ENCODE results near the gene REPS1.
A peak's percentile ranks its signal among the peaks of the same experiment; 100 is the strongest.
"Not testable (repeated sequence)": the region's sequence is repeated elsewhere in the genome, so short reads cannot be mapped to it uniquely, and the experiment has no call there.

The REPS1 gene

DNA sequence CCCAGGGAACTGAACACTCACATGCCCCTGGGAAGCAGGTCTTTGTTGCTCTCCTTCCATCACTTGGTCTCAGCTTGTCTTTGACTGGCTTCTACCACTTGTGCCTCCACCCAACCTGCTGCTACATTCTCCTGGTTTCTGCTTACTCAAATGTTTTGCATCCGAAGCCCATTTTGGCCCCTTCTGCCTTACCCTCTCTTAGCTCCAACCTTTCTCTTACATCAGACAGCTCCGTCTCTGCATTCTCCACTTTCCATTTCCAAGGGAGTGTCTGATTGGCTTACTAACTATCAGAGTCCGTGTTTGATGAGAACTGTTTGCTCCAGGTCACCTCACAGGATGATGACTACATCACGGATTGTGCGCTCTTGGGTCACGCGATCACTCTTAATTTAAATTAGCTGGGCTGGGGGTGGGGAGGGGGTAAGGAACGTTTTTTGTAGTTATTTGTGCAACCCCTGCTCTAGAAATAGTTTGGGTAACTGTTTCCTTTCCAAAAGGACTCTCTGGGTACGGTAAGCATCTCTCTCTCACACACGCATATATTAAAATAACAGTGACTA lies 39.6 kb upstream of the REPS1 start:
- peak overlapping the region; percentile 91 for H3K4me3 ChIP-seq (replicated peaks; ENCODE audit: low read depth, low read length)
- TF ChIP-seq, protein P1, sequence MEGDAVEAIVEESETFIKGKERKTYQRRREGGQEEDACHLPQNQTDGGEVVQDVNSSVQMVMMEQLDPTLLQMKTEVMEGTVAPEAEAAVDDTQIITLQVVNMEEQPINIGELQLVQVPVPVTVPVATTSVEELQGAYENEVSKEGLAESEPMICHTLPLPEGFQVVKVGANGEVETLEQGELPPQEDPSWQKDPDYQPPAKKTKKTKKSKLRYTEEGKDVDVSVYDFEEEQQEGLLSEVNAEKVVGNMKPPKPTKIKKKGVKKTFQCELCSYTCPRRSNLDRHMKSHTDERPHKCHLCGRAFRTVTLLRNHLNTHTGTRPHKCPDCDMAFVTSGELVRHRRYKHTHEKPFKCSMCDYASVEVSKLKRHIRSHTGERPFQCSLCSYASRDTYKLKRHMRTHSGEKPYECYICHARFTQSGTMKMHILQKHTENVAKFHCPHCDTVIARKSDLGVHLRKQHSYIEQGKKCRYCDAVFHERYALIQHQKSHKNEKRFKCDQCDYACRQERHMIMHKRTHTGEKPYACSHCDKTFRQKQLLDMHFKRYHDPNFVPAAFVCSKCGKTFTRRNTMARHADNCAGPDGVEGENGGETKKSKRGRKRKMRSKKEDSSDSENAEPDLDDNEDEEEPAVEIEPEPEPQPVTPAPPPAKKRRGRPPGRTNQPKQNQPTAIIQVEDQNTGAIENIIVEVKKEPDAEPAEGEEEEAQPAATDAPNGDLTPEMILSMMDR (IDR thresholded peaks at IDR 0.05; ENCODE audit: low read length, missing control alignments) = no peak
- DNase-seq (ENCODE audit: low read depth) = peak; percentile 30

DNA sequence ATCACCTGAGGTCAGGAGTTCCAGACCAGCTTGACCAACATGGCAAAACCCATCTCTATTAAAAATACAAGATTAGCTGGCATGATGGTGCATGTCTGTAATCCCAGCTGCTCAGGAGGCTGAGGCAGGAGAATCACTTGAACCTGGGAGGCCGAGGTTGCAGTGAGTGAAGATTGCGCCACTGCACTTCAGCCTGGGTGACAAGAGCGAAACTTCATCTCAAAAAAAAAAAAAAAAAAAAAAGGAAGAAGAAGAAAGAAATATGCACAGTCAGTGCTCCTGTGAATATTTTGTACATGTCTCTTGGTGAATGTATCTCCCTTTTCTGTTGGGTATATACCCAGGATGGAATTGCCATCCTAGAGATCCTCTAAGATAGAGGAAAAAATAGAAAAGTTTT lies 37.4 kb upstream of the REPS1 start:
- not testable (repeated sequence) for DNase-seq (ENCODE audit: low read depth); H3K4me3 ChIP-seq (replicated peaks; ENCODE audit: low read depth, low read length)

DNA sequence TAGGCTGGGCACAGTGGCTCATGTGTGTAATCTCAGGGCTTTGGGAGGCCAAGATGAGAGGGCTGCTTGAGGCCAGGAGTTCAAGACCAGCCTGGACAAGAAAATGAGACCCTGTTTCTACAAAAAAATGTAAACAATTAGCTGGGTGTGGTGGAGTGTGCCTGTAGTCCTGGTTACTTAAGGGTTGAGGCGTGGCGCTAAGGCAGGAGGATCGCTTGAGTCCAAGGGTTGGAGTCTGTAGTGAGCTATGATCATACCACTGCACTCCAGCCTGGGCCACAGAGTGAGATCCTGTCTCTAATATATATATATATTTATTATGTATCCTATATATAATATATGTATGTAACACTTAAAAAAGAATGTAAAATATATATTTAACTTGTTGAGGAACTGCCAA lies 32.6 kb upstream of the REPS1 start:
- DNase-seq (ENCODE audit: low read depth) = no peak
- H3K4me3 ChIP-seq (replicated peaks; ENCODE audit: low read depth, low read length) = no peak overlapping the region
- TF ChIP-seq, protein P1 (IDR thresholded peaks at IDR 0.05; ENCODE audit: low read length, missing control alignments) = no peak

DNA sequence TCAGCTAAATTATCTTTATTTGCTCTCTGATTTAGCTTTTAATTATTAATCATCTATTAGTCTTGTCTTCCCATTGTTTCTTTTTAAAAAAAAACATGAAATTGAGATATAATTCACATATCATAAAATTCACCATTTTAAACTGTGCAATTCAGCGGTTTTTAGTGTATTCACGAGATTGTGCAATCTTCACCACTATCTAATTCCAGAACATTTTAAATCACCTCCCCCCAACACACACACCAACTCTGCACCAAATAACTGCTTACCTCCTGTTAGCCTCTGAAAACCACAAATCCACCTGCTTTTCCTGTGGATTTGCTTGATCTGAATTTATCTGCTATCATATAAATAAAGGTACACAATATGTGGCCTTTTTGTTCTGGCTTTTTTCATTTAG lies 31.7 kb upstream of the REPS1 start:
- DNase-seq (ENCODE audit: low read depth) = no peak
- TF ChIP-seq, protein P1 (IDR thresholded peaks at IDR 0.05; ENCODE audit: low read length, missing control alignments) = no peak
- H3K4me3 ChIP-seq (replicated peaks; ENCODE audit: low read depth, low read length) = no peak overlapping the region

DNA sequence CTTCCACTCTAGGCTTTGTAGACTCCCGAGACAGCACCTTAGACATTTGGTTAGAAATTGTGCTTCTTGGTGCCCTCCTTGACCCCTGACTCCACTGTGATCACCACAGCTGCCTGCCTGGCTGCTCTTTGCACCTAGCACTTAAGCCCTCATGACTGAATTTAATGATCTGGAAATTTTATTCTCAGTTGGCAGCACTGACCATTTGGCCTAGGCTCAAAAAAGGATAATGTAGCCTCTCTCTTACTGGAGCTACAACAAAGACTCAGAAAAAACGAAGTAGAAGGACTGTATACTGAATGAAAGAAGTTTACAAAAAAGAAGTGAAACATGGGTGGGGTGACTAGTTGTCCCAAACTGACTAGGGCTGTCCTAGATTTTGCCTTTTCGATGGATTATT lies 29.2 kb upstream of the REPS1 start:
- no peak overlapping the region for H3K4me3 ChIP-seq (replicated peaks; ENCODE audit: low read depth, low read length)
- TF ChIP-seq, protein P1 (IDR thresholded peaks at IDR 0.05; ENCODE audit: low read length, missing control alignments) = no peak
- no peak for DNase-seq (ENCODE audit: low read depth)

DNA sequence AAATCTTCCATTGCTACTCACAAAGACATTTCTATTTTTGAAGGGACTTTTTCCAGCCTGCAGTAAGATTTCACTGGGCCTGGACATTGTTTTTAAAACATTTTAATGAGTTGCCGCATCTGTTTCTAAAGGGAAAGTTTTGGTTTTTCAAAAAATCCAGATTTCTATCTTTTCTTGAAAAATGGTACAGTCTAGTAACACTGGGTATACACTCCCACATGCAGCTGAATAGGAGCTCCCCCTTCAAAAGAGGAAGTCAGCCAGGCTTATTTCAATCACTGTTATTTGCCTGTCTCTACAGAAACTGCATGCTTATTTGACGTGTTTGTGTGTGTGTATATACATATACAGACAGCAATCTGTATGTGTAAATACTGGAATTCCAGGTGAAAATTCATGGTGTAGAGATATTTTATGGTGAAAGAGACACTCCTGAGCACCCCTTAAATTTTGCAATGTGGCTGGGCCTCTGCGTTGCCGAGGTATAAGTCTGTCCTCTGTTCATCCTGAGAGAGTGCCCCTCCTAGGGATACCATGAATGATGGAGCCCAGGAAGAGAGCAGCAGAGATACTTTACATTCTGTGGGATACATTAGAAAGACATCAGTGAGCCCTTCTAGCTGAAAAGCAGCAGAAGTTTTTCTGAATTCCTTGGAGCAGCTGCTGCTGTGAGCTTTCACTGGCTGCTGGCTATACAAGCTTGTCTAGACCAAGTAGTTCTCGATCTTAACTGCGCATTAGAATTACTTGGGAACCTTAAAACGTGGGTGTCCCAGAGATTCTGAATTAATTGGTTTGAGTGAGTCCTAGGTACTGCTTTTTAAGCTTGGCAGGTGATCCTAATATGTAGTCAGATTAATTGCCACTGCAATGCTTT lies 28.5 kb upstream of the REPS1 start:
- no peak overlapping the region for H3K4me3 ChIP-seq (replicated peaks; ENCODE audit: low read depth, low read length)
- TF ChIP-seq, protein P1 (IDR thresholded peaks at IDR 0.05; ENCODE audit: low read length, missing control alignments) = no peak
- DNase-seq (ENCODE audit: low read depth) = peak; percentile 25

DNA sequence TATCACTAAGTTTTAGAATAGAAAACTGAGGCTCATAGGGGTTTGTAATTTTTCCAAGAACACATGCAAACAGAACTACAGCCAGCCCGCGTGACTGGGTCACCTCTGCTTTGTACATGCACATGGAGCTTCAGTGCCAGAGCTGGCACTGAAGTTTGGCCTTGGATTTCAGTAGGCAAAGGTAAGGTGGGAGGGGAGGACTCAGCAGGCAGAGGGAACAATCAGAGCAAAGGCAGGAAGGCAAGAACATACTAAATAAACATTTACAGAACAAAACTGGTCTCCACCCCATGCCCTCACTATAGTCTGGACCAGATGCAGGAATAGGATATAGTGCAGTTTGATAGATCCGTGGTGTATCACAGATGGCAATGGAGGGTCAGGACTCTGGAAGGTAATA lies 26.9 kb upstream of the REPS1 start:
- TF ChIP-seq, protein P1 (IDR thresholded peaks at IDR 0.05; ENCODE audit: low read length, missing control alignments) = no peak
- no peak for DNase-seq (ENCODE audit: low read depth)
- no peak overlapping the region for H3K4me3 ChIP-seq (replicated peaks; ENCODE audit: low read depth, low read length)
